Vagina (tissue), 2 donors: ENCODE results near the gene TPT1.

ENCODE experiments used
- POLR2A ChIP-seq, 2 donors: fragments of 450-650 bp; IDR thresholded peaks; one replicate each; pipeline ENCODE4 v1.6.1; 2017; ENCODE audit warnings: antibody characterized with exemption in 2 of 2, mild to moderate bottlenecking in 2 of 2, moderate library complexity in 2 of 2
- POLR2AphosphoS5 ChIP-seq, 2 donors: sonication (generic); formaldehyde crosslinking; IDR thresholded peaks; one replicate each; pipeline ENCODE4 v1.9.0; 2017; ENCODE audit warnings: antibody characterized with exemption in 2 of 2, mild to moderate bottlenecking in 2 of 2, low read depth in 1 of 2; ENCODE audit not compliant: insufficient read depth in 1 of 2
- TF ChIP-seq, protein P1 (sequence below), 3 experiments: fragments of 450-650 bp in 2 of 3; fragments of 200-600 bp in 1 of 3; sonication (generic) in 1 of 3; IDR thresholded peaks; one replicate each; pipeline ENCODE4 v1.5.1; 2017 to 2019; ENCODE audit warnings: antibody characterized with exemption in 3 of 3, mild to moderate bottlenecking in 2 of 3, moderate library complexity in 2 of 3

DNA sequence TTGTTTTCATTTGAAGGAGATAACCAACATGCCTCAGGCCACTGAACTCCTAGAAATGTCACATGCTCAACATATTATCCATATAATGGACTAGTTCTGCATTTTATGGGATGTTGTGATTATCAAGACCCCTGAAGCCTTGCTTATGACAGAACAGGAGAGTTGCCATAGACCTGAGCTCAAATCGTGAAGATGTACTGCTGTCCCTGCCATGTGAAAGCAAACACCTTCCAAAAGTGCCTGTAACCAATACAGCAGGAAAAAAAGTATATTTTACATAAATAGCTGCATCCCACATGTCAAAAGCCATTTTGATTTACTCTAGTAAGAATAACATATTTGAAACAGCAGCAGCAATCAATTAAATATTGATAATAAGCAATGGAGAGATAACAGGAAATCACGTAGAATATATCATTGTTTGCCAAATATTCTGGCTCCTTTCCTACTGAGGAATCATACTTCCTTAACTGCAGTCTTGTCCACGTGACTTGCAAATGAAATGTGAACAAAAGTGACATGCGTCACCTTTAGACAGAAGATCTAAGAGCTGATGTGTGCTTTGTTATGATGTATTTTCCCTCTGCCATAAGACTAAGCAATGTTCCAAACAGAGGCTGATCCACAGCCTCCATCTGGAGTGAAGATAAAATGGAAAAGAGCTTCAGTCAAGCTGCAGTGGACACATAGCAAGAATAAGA lies 43.6 kb upstream of the TPT1 start:
- TF ChIP-seq, protein P1, sequence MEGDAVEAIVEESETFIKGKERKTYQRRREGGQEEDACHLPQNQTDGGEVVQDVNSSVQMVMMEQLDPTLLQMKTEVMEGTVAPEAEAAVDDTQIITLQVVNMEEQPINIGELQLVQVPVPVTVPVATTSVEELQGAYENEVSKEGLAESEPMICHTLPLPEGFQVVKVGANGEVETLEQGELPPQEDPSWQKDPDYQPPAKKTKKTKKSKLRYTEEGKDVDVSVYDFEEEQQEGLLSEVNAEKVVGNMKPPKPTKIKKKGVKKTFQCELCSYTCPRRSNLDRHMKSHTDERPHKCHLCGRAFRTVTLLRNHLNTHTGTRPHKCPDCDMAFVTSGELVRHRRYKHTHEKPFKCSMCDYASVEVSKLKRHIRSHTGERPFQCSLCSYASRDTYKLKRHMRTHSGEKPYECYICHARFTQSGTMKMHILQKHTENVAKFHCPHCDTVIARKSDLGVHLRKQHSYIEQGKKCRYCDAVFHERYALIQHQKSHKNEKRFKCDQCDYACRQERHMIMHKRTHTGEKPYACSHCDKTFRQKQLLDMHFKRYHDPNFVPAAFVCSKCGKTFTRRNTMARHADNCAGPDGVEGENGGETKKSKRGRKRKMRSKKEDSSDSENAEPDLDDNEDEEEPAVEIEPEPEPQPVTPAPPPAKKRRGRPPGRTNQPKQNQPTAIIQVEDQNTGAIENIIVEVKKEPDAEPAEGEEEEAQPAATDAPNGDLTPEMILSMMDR (IDR thresholded peaks at IDR 0.05) = no peak
- TF ChIP-seq POLR2A (IDR thresholded peaks at IDR 0.05) = no peak
- TF ChIP-seq POLR2AphosphoS5 (IDR thresholded peaks at IDR 0.05; ENCODE audit: insufficient read depth in 1 of 2, low read depth in 1 of 2) = no peak
